Subcutaneous abdominal adipose tissue (tissue), 5 donors: ENCODE results near the gene MS4A4A.
"Not testable (repeated sequence)": the region's sequence is repeated elsewhere in the genome, so short reads cannot be mapped to it uniquely, and the experiment has no call there.

Source experiments
- H3K27ac ChIP-seq: one replicate; pipeline ENCODE4 v1.7.0; 2013; ENCODE audit warnings: low read depth, mild to moderate bottlenecking, inconsistent platforms, low read length, moderate library complexity
- H3K27me3 ChIP-seq, 5 donors: one replicate each; pipeline ENCODE4 v1.7.0; 2013; ENCODE audit warnings: low read length in 5 of 5, inconsistent platforms in 1 of 5; ENCODE audit not compliant: control insufficient read depth in 5 of 5, insufficient read depth in 4 of 5
- H3K36me3 ChIP-seq, 5 donors: one replicate each; pipeline ENCODE4 v1.7.0; 2013; ENCODE audit warnings: low read length in 5 of 5; ENCODE audit not compliant: control insufficient read depth in 5 of 5, insufficient read depth in 5 of 5
- H3K4me1 ChIP-seq, 5 donors: one replicate each; pipeline ENCODE4 v1.7.0; 2013; ENCODE audit warnings: low read length in 5 of 5, mild to moderate bottlenecking in 3 of 5, moderate library complexity in 1 of 5; ENCODE audit not compliant: control insufficient read depth in 5 of 5, insufficient read depth in 5 of 5
- H3K4me3 ChIP-seq, 5 donors: one replicate each; pipeline ENCODE4 v1.7.0; 2013; ENCODE audit warnings: low read length in 5 of 5, low read depth in 1 of 5
- H3K9ac ChIP-seq, 5 donors: one replicate each; pipeline ENCODE4 v1.7.0; 2013; ENCODE audit warnings: low read length in 5 of 5, mild to moderate bottlenecking in 4 of 5, moderate library complexity in 3 of 5
- H3K9me3 ChIP-seq, 5 donors: one replicate each; pipeline ENCODE4 v1.7.0; 2013; ENCODE audit warnings: low read length in 5 of 5; ENCODE audit not compliant: control insufficient read depth in 5 of 5
- donor health status: healthy.
- donor health status: healthy.
- donor health status: healthy.
- donor health status: healthy.
- donor health status: healthy.

Gene MS4A4A

GRCh38 chr11:60261014-60261413 lies 19.5 kb upstream of the MS4A4A start:
- Histone ChIP-seq H3K27me3 (no peaks in the 10 kb centered on the region), H3K9ac (no peak overlapping the region), H3K4me3 (no peak overlapping the region), H3K36me3 (no peaks in the 10 kb centered on the region), H3K27ac (no peak overlapping the region), H3K4me1 (peaks cover 0 to 8% (median 0%) of the 10 kb centered on the region in 5 donors), H3K9me3 (no peaks in the 10 kb centered on the region)

GRCh38 chr11:60263402-60263801 lies 17.1 kb upstream of the MS4A4A start:
- peaks cover 0 to 8% (median 0%) of the 10 kb centered on the region in 5 donors for H3K4me1 ChIP-seq
- H3K27ac ChIP-seq: no peak overlapping the region
- no peaks in the 10 kb centered on the region for H3K27me3 ChIP-seq
- no peaks in the 10 kb centered on the region for H3K36me3 ChIP-seq
- no peaks in the 10 kb centered on the region for H3K9me3 ChIP-seq
- H3K9ac ChIP-seq: no peak overlapping the region
- no peak overlapping the region for H3K4me3 ChIP-seq

GRCh38 chr11:60264644-60265043 lies 15.8 kb upstream of the MS4A4A start:
- H3K4me1 ChIP-seq: peaks cover 0 to 8% (median 0%) of the 10 kb centered on the region in 5 donors
- no peak overlapping the region for H3K27ac ChIP-seq
- no peaks in the 10 kb centered on the region for H3K36me3 ChIP-seq
- no peaks in the 10 kb centered on the region for H3K27me3 ChIP-seq
- H3K9ac ChIP-seq: no peak overlapping the region
- H3K4me3 ChIP-seq: no peak overlapping the region
- no peaks in the 10 kb centered on the region for H3K9me3 ChIP-seq

- Histone ChIP-seq H3K9ac (no peak overlapping the region), H3K9me3 (peaks cover 0 to 4% (median 2%) of the 10 kb centered on the region in 5 donors), H3K27me3 (no peaks in the 10 kb centered on the region), H3K4me3 (no peak overlapping the region), H3K36me3 (no peaks in the 10 kb centered on the region), H3K4me1 (peaks cover 0 to 4% (median 0%) of the 10 kb centered on the region in 5 donors), H3K27ac (no peak overlapping the region)
Measured at GRCh38 chr11:60265373-60266214, 14.9 kb upstream of the MS4A4A start.

GRCh38 chr11:60274416-60274815 lies 6.0 kb upstream of the MS4A4A start:
- H3K4me1 ChIP-seq: no peaks in the 10 kb centered on the region
- H3K36me3 ChIP-seq: no peaks in the 10 kb centered on the region
- no peak overlapping the region for H3K27ac ChIP-seq
- no peaks in the 10 kb centered on the region for H3K27me3 ChIP-seq
- no peak overlapping the region for H3K9ac ChIP-seq
- H3K9me3 ChIP-seq: peaks cover 0 to 4% (median 2%) of the 10 kb centered on the region in 5 donors
- H3K4me3 ChIP-seq: no peak overlapping the region

- Histone ChIP-seq H3K27me3 (no peaks in the 10 kb centered on the region), H3K4me3 (peak overlapping the region in 4 of 5 donors; percentile 36 to 60 (median 54)), H3K27ac (peak overlapping the region; percentile 32), H3K9ac (peak overlapping the region in 2 of 5 donors; percentile 1 to 45), H3K9me3 (no peaks in the 10 kb centered on the region), H3K36me3 (no peaks in the 10 kb centered on the region), H3K4me1 (peaks cover 0 to 3% (median 0%) of the 10 kb centered on the region in 5 donors)
Measured at GRCh38 chr11:60281485-60281884, 1.0 kb downstream of the MS4A4A start.

- H3K27me3 ChIP-seq: no peaks in the 10 kb centered on the region
- peaks cover 0 to 3% (median 0%) of the 10 kb centered on the region in 5 donors for H3K4me1 ChIP-seq
- no peaks in the 10 kb centered on the region for H3K9me3 ChIP-seq
- H3K36me3 ChIP-seq: no peaks in the 10 kb centered on the region
- no peak overlapping the region for H3K9ac ChIP-seq
- peak overlapping the region in 4 of 5 donors; percentile 15 to 60 (median 39) for H3K4me3 ChIP-seq
- H3K27ac ChIP-seq: peak overlapping the region; percentile 32
Measured at GRCh38 chr11:60282286-60282685, 1.8 kb downstream of the MS4A4A start.

- H3K27me3 ChIP-seq, H3K36me3 ChIP-seq, H3K9ac ChIP-seq, H3K27ac ChIP-seq, H3K4me3 ChIP-seq, H3K4me1 ChIP-seq: not testable (repeated sequence)
- H3K9me3 ChIP-seq: peaks cover 0 to 17% (median 7%) of the 10 kb centered on the region in 5 donors
Measured at GRCh38 chr11:60285411-60286126, 5.1 kb downstream of the MS4A4A start.

- H3K27me3 ChIP-seq: peaks cover 0 to 4% (median 0%) of the 10 kb centered on the region in 5 donors
- peaks cover 0 to 4% (median 0%) of the 10 kb centered on the region in 5 donors for H3K36me3 ChIP-seq
- no peaks in the 10 kb centered on the region for H3K4me1 ChIP-seq
- no peak overlapping the region for H3K9ac ChIP-seq
- H3K9me3 ChIP-seq: peaks cover 0 to 17% (median 7%) of the 10 kb centered on the region in 5 donors
- no peak overlapping the region for H3K27ac ChIP-seq
- peak overlapping the region in 1 of 5 donors; percentile 4 for H3K4me3 ChIP-seq
Measured at GRCh38 chr11:60288531-60288930, 8.1 kb downstream of the MS4A4A start.

- Histone ChIP-seq H3K27ac (no peak overlapping the region), H3K4me3 (no peak overlapping the region), H3K36me3 (peaks cover 0 to 4% (median 0%) of the 10 kb centered on the region in 5 donors), H3K4me1 (no peaks in the 10 kb centered on the region), H3K9ac (no peak overlapping the region), H3K27me3 (peaks cover 0 to 4% (median 0%) of the 10 kb centered on the region in 5 donors), H3K9me3 (peaks cover 0 to 17% (median 7%) of the 10 kb centered on the region in 5 donors)
Measured at GRCh38 chr11:60292145-60292544, 11.7 kb downstream of the MS4A4A start.
